Astrocyte of the spinal cord (primary cell): ENCODE data around the gene ALOX5.

Experiments
- DNase-seq: peaks from one replicate; pipeline ENCODE4 v3.0.0; 2011; ENCODE audit warnings: low read depth, low spot score
- H3K4me3 ChIP-seq: 2 replicates; pipeline ENCODE4 v1.5.1; 2011; ENCODE audit warnings: low read depth, mild to moderate bottlenecking, low read length, moderate library complexity
- CTCF ChIP-seq: IDR thresholded peaks from 2 replicates; pipeline ENCODE4 v1.5.1; 2012; ENCODE audit warnings: low read depth, mild to moderate bottlenecking, low read length, inconsistent platforms
- in situ Hi-C: cut with HindIII; loops from 2 replicates; pipeline ENCODE4 v1.10.0; 2017; ENCODE audit warnings: low sequenced_read_pairs

The ALOX5 gene

GRCh38 chr10:45452743-45453452 is 78.9 kb downstream of the ALOX5 start:
- H3K4me3 ChIP-seq = no peak overlapping the region
- TF ChIP-seq CTCF = no peak
- no peak for DNase-seq
- in situ Hi-C loops = no loop called here

GRCh38 chr10:45453639-45454255 is 79.7 kb downstream of the ALOX5 start:
- TF ChIP-seq CTCF = no peak
- in situ Hi-C loops = no loop called here
- no peak for DNase-seq
- H3K4me3 ChIP-seq = no peak overlapping the region

GRCh38 chr10:45454262-45454661 is 80.2 kb downstream of the ALOX5 start:
- DNase-seq = no peak
- in situ Hi-C loops = no loop called here
- no peak overlapping the region for H3K4me3 ChIP-seq
- no peak for TF ChIP-seq CTCF

- in situ Hi-C loops = no loop called here
- H3K4me3 ChIP-seq = no peak overlapping the region
- DNase-seq = no peak
- TF ChIP-seq CTCF = no peak
Measured at GRCh38 chr10:45454859-45455258, 80.8 kb downstream of the ALOX5 start.

GRCh38 chr10:45456233-45456632 is 82.2 kb downstream of the ALOX5 start:
- DNase-seq = no peak
- no peak overlapping the region for H3K4me3 ChIP-seq
- no peak for TF ChIP-seq CTCF
- in situ Hi-C loops = no loop called here

GRCh38 chr10:45456822-45457221 is 82.8 kb downstream of the ALOX5 start:
- TF ChIP-seq CTCF = no peak
- H3K4me3 ChIP-seq = no peak overlapping the region
- no peak for DNase-seq
- in situ Hi-C loops = no loop called here
